ENCODE measurements around the gene IL17REL.

The IL17REL gene

GRCh38 chr22:50012211-50013181 is at the start of gene IL17REL:
Gene IL17REL (minus strand): TSS chr22:50012765. CDS start chr22:50012646, 119 bp downstream.
- peak; percentile 4 for DNase-seq

DNA sequence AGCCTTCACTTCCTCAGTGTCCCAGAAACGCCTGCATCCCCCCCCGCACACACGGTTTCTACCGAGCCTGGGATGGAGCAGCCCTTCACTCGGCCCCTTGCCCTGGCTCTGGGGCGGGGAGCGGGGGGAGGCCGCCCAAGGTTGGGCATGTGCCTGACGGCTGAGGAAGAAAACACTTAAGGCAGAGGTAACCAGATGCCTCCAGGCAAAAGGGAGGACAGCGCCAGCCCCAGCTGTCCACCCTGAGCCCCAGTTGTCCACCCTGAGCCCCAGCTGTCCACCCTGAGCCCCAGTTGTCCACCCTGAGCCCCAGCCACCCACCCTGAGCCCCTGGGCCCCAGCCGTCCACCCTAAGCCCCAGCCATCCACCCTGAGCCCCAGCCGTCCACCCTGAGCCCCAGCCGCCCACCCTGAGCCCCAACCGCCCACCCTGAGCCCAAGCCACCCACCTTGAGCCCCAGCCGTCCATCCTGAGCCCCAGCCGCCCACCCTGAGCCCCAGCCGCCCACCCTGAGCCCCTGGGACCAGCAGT is 49.3 kb upstream of the IL17REL start:
- DNase-seq = no peak

GRCh38 chr22:50061141-50061823 is 48.7 kb upstream of the IL17REL start:
- no peak for DNase-seq

DNA sequence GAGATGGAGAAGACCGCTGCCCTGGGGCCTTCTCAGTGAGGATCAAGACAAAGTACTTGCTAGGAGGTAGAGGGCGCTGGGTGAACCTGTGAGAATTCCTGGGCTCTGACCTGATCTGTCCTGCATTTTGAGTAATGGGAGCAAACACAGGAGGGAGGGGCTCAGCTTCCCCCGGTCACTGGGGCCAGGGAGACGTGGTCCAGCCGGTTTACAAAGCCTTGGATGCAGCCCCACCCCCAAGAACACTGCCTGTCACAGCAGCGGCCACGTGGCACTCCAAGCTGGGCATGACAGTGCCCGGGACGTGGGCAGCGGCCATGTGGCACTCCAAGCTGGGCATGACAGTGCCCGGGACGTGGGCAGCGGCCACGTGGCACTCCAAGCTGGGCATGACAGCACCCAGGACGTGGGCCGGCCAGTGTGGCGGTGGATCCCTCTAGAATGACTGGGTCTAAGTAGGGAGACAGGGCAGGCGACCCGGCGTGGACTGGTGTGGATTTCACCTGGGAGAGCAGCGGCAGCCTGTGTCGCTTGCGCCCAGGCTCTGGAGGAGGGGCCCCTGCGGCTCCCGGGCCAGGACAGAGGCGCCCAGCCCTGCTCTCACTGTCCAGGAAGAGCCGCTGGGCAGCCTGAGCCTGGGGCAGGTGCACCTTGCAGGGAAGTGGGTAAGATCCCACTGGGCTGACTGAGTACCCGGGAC is 48.0 kb upstream of the IL17REL start:
- no peak for DNase-seq

DNA sequence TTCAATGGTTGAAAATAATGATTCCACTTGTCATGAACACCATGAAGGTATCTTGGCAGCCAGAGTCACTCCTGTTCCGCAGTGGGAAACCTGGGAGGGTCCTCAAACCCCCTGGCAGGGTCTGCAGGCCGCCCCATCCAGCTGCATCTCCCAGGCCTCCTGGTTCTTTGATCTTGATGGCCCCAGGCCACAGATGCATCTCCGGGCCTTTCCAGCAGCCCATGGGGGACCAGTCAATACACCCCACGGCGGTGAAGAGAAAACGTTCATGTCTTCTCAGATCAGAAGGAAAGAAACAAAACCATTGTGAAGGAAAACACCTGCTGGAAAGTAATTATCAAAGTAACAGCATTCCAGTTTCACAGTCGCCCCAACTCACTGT is 47.3 kb upstream of the IL17REL start:
- no peak for DNase-seq

- no peak for DNase-seq
Observed at GRCh38 chr22:50058906-50059880, 46.6 kb upstream of the IL17REL start.

GRCh38 chr22:50058061-50058905 is 45.7 kb upstream of the IL17REL start, which contains the start of gene TTLL8:
Gene TTLL8 (minus strand): TSS chr22:50058298.
- DNase-seq = no peak

DNA sequence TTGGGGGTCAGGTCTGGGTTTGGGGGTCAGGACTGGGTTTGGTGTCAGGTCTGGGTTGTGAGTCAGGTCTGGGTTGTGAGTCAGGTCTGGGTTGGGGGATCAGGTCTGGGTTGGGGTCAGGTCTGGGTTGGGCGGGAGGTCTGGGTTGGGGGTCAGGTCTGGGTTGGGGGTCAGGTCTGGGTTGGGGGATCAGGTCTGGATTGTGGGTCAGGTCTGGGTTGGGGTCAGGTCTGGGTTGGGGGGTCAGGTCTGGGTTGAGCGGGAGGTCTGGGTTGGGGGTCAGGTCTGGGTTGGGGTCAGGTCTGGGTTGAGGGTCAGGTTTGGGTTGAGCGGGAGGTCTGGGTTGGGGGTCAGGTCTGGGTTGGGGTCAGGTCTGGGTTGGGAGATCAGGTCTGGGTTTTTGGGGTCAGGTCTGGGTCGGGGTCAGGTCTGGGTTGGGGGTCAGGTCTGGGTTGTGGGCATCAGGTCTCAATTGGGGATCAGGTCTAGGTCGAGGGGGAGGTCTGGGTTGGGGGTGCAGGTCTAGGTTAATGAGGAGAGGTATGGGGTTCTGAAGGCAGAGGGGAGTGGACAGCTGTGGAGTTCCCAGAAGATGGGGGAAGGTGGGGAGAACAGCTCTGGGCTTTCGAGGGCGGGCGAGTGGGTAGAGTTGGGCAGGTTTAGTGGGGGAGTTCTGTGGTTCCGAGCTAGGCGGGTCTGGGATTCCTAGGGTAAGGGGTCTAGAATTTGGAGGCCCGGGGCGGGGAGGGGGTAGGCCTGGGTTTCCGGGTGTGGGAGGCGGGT is 44.9 kb upstream of the IL17REL start:
- no peak for DNase-seq

DNA sequence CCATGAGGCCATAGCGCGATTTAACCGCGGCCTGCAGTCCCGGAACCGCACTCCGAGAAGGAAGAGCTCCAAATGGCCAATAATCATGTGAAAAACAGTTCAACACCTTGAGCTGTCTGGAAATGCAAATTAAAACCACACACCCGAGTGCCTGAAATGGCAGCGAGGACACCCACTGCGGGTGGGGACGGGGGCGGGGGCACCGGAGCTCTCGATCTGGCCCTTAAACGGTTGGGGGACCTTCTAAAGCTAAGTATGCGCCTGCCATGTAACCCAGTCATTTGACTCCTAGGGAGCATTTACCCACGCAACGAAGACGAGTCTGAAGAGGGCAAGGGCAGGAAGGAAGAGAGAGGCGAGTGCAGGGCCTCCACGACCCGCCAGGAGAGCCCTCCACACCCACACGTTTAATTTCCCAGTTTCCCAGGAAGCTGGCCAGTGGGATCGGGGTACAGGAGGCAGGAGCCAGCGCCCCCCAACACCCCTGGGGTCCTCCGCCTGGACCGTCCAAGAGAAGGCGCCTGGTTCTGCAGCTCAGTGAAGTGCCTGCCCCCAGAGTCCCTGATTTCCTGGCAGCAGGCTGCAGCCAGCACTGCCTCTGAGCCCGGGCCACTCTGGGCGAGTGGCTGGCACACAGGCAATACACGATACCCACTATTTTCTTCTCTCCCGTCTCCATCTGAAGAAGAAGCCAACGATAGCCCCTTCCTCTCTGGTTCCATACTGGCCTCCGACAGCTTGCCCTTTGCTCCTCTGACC is 43.8 kb upstream of the IL17REL start:
- no peak for DNase-seq

DNA sequence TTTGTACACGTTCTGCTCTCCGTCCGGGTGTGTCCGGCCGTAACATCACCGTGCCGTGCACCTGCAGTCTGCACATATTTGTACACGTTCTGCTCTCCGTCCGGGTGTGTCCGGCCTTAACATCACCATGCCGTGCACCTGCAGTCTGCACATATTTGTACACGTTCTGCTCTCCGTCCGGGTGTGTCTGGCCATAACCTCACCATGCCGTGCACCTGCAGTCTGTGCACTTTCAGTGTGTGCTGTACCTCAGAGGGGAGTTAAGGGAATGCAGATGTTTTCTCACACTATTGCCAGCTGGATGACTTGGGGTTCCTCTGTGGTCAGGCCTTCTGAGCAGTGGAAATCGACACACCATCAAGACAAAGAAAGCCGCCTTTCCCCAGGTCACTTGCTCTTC is 41.3 kb upstream of the IL17REL start:
- DNase-seq = no peak

DNA sequence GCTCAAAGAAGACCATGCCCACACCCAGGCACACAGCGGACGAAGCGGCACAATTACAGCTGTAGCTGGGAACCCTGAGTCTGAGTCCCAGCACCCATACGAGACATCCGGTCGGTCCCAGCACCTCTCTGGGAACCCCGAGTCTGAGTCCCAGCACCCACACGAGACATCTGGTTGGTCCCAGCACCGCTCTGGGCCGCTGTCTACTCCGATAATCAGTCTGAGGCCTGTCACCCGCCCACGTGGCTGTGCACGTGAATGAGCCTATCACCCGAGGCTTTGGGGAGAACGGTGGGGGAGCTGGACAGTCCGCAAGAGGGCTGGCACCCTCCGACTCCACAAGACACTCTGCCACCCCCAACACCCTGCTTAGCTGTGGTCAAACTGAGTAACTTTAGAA is 39.4 kb upstream of the IL17REL start:
- no peak for DNase-seq

DNA sequence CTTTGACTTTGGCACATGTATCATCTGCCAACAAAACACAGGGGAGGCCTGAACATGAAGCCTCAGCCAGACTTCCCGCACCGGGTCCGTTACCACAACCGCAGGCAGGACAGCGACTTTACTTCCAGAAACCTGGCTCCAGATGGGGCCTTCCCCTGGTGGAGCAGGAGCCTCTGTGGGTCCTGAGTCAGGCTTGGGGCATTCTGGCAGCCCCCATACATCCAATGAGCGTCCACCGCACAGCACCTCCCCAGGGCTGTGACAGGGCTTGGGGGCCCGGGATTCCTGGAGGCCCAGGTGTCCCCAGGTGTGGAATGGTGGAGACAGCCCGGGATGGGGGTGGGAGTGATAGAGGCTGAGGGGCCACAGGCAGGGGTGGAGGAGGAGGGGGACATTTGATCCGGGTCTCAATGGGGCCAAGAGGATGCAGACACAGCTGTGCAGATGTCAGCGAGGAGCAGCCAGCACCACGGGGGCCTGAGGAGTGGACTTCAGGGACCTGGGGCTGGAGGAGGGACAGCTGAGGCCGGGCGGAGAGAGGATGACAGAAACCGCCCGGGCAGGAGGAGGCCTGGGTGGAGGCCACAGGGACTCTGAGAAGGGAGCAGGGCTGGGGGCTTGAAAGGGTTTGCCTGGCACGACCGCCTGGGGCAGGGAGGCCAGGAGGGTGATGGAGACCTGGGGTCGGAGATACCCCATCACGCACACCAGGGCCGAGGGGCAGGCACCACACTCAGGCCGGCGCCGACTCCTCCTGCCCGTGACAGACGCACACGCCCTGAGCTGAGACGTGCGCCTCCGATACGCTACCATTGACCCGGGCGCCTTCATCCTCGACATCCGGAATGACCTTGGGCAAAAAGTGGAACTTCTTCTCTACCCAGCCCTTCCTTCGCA is 37.0 kb upstream of the IL17REL start:
- no peak for DNase-seq

GRCh38 chr22:50048836-50049235 is 36.3 kb upstream of the IL17REL start:
- DNase-seq = no peak

DNA sequence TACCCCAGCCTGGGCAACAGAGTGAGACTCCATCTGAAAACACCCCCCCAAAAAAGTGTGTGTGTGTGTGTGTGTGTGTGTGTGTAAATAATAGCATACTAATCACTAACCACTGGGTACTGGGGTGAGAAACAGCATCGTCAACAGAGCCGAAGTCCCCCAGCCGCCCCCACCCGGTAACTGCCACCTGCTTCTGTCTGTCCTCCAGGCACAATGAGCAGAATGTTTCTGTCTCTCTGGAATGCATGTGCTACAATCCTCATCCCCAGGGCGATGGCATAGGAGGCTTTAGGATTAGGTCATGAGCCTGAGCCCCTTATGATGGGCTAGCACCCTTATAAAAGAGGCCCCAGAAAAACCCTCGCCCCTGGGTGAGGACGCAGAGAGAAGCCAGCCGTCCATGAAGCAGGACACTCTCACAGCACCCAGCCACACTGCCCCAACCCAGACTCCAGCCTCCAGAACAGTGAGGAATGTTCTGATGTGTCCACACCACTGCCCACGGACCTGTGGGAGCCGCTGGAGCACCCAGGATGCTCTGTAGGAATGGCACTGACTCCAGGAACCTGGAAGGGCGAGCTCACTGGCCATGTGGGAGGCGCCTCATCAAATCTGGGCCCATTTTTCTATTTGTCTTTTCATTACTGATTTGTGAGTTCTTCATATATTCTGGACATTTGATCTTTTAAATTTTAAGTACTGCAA is 35.6 kb upstream of the IL17REL start:
- DNase-seq = no peak

DNA sequence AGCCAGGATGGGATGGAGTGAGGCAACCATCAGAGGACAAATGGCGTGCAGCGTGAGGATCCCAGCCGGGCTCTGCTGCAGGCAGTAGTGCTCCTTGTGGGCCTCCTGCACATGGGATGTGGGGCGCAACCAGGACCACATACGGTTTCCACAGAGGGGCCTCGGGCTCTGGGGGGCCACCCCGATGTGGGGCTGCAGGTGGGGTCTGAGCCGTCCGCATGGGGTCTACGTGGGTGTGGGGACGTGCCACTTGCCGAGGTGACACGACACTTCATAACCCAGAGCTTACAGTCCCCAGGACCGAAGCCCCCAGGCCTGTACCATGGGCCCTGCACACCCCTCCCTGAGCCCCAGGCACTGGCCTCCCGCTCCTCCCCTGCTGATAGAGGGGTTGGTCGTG is 34.8 kb upstream of the IL17REL start:
- no peak for DNase-seq

- no peak for DNase-seq
Observed at GRCh38 chr22:50046481-50047245, 34.1 kb upstream of the IL17REL start.

GRCh38 chr22:50046019-50046415 is 33.5 kb upstream of the IL17REL start:
- no peak for DNase-seq
